Stimulated activated CD8-positive, alpha-beta memory T cell treated with anti-CD3 and anti-CD28 coated beads, Interleukin-7, amount 100 ng/mL, for 24 hours (primary cell): Measurements from ENCODE around the gene RGS7.
"Not testable (repeated sequence)": the region's sequence is repeated elsewhere in the genome, so short reads cannot be mapped to it uniquely, and the experiment has no call there.

Experiments
- DNase-seq: peaks from one replicate; pipeline ENCODE4 v3.0.0-alpha.2; 2020; ENCODE audit warnings: low read depth

Gene RGS7

GRCh38 chr1:241271427-241271826 lies 85.6 kb downstream of the RGS7 start:
- no peak for DNase-seq

- no peak for DNase-seq
Measured at GRCh38 chr1:241270016-241270415, 87.0 kb downstream of the RGS7 start.

GRCh38 chr1:241269116-241269515 lies 87.9 kb downstream of the RGS7 start:
- no peak for DNase-seq

GRCh38 chr1:241266121-241266520 lies 90.9 kb downstream of the RGS7 start:
- no peak for DNase-seq

GRCh38 chr1:241265428-241265827 lies 91.6 kb downstream of the RGS7 start:
- DNase-seq, result no peak

- no peak for DNase-seq
Measured at GRCh38 chr1:241263346-241263745, 93.7 kb downstream of the RGS7 start.

- DNase-seq, result no peak
Measured at GRCh38 chr1:241253471-241253870, 103.5 kb downstream of the RGS7 start.

- DNase-seq, result no peak
Measured at GRCh38 chr1:241250465-241250864, 106.5 kb downstream of the RGS7 start.

- no peak for DNase-seq
Measured at GRCh38 chr1:241240069-241240468, 116.9 kb downstream of the RGS7 start.

GRCh38 chr1:241237873-241238272 lies 119.1 kb downstream of the RGS7 start:
- DNase-seq, result no peak

- no peak for DNase-seq
Measured at GRCh38 chr1:241235256-241235897, 121.6 kb downstream of the RGS7 start.

GRCh38 chr1:241229711-241230110 lies 127.3 kb downstream of the RGS7 start:
- no peak for DNase-seq

GRCh38 chr1:241229216-241229615 lies 127.8 kb downstream of the RGS7 start:
- DNase-seq, result no peak

- DNase-seq, result no peak
Measured at GRCh38 chr1:241228339-241228738, 128.7 kb downstream of the RGS7 start.

- no peak for DNase-seq
Measured at GRCh38 chr1:241225741-241226140, 131.3 kb downstream of the RGS7 start.

- DNase-seq, result not testable (repeated sequence)
Measured at GRCh38 chr1:241224189-241224588, 132.8 kb downstream of the RGS7 start.

- DNase-seq, result not testable (repeated sequence)
Measured at GRCh38 chr1:241222813-241223212, 134.2 kb downstream of the RGS7 start.

- DNase-seq, result no peak
Measured at GRCh38 chr1:241221319-241221718, 135.7 kb downstream of the RGS7 start.

- not testable (repeated sequence) for DNase-seq
Measured at GRCh38 chr1:241220913-241221312, 136.1 kb downstream of the RGS7 start.

- DNase-seq, result no peak
Measured at GRCh38 chr1:241219449-241219848, 137.6 kb downstream of the RGS7 start.

- DNase-seq, result no peak
Measured at GRCh38 chr1:241217516-241217915, 139.5 kb downstream of the RGS7 start.

- DNase-seq, result no peak
Measured at GRCh38 chr1:241215683-241216082, 141.3 kb downstream of the RGS7 start.

- DNase-seq, result no peak
Measured at GRCh38 chr1:241215203-241215602, 141.8 kb downstream of the RGS7 start.

GRCh38 chr1:241213139-241213538 lies 143.9 kb downstream of the RGS7 start:
- no peak for DNase-seq

- DNase-seq, result no peak
Measured at GRCh38 chr1:241212628-241213027, 144.4 kb downstream of the RGS7 start.
